ENCODE results near the gene MFN2.

GRCh38 chr1:12034381-12034801 is 54.1 kb downstream of the MFN2 start:
- TF ChIP-seq CTCF (IDR thresholded peaks at IDR 0.05) (no peak), EZH2 (IDR thresholded peaks at IDR 0.05) (no peak)
